A673 (cell line): ENCODE data around the gene SST. TPM values are rescaled to one million over a fixed set of nuclear protein-coding genes. Genes with fewer than 3 reads are reported as not detected.

ENCODE experiments used
- BruUV-seq: library from RNA; stranded (reverse); fragments of 400-500 nt; replicated peaks from 2 replicates; lab custom pipeline; 2021; lab: Mats Ljungman, UMichigan
- CTCF ChIA-PET: fragments of 300-600 bp; sonication (Branson Sonifier 250); formaldehyde crosslinking; loops from one replicate; lab custom pipeline; 2022; ENCODE audit warnings: antibody characterized with exemption; lab: Charles Lee
- POLR2A ChIA-PET: fragments of 300-600 bp; sonication (Branson Sonifier 250); formaldehyde crosslinking; loops from one replicate; lab custom pipeline; 2022; ENCODE audit warnings: antibody characterized with exemption; ENCODE audit not compliant: low non-redundant PET; lab: Charles Lee
- DNase-seq: peaks from one replicate; pipeline ENCODE4 v3.0.0-alpha.2; 2015; ENCODE audit warnings: low spot score
- H3K27ac ChIP-seq: fragments of 200-600 bp; sonication (generic); 2 replicates; pipeline ENCODE4 v1.5.1; 2016; ENCODE audit warnings: mixed run types, low read depth, mild to moderate bottlenecking, mixed read lengths, antibody characterized with exemption, low read length; ENCODE audit not compliant: poor library complexity, severe bottlenecking
- H3K27me3 ChIP-seq: fragments of 200-600 bp; sonication (generic); replicated peaks from 2 replicates; pipeline ENCODE4 v1.6.1; 2017; ENCODE audit warnings: mixed run types, low read depth, mild to moderate bottlenecking, mixed read lengths, antibody characterized with exemption, low read length; ENCODE audit not compliant: insufficient read depth, poor library complexity
- H3K36me3 ChIP-seq: fragments of 200-600 bp; sonication (generic); 2 replicates; pipeline ENCODE4 v1.6.1; 2016; ENCODE audit warnings: mixed run types, mild to moderate bottlenecking, mixed read lengths, antibody characterized with exemption, low read length; ENCODE audit not compliant: insufficient read depth, poor library complexity, severe bottlenecking
- H3K4me1 ChIP-seq: fragments of 200-600 bp; sonication (generic); 2 replicates; pipeline ENCODE4 v1.6.1; 2017; ENCODE audit warnings: mixed run types, mild to moderate bottlenecking, mixed read lengths, antibody characterized with exemption, low read length; ENCODE audit not compliant: insufficient read depth, poor library complexity, severe bottlenecking
- H3K4me3 ChIP-seq: fragments of 200-600 bp; sonication (generic); 2 replicates; pipeline ENCODE4 v1.5.1; 2016; ENCODE audit warnings: low read depth, mixed run types, mild to moderate bottlenecking, mixed read lengths, low read length; ENCODE audit not compliant: poor library complexity, severe bottlenecking
- H3K9me3 ChIP-seq: fragments of 200-600 bp; sonication (generic); 2 replicates; pipeline ENCODE4 v1.6.1; 2016; ENCODE audit warnings: mixed run types, low read depth, mild to moderate bottlenecking, mixed read lengths, antibody characterized with exemption, low read length; ENCODE audit not compliant: poor library complexity, severe bottlenecking
- CTCF ChIP-seq: fragments of 300-800, 200-600 bp; sonication (generic); conservative IDR thresholded peaks from 2 replicates; pipeline ENCODE4 v1.5.1; 2017; ENCODE audit warnings: low read depth, mild to moderate bottlenecking, antibody characterized with exemption, low read length, moderate library complexity, mixed read lengths
- EZH2 ChIP-seq: fragments of 200-600 bp; sonication (generic); IDR thresholded peaks from 2 replicates; pipeline ENCODE4 v1.6.1; 2017; ENCODE audit warnings: borderline replicate concordance, low read depth, mild to moderate bottlenecking, mixed read lengths, antibody characterized with exemption, low read length; ENCODE audit not compliant: poor library complexity, severe bottlenecking
- intact Hi-C: fragments of 100-400 bp; cut with micrococcal nuclease; formaldehyde crosslinking; loops from one replicate; pipeline ENCODE4 v1.10.0; 2022; ENCODE audit not compliant: unreplicated experiment
- total RNA-seq: library from RNA; stranded (reverse); gene quantifications from 2 replicates; pipeline ENCODE4 v1.2.3, GENCODE V29; 2021

SST gene
- total RNA-seq, 1 experiment from 2014 or later = not detected

GRCh38 chr3:187662848-187663409, 7.3 kb downstream of the SST start:
- Histone ChIP-seq H3K9me3 (no peaks in the 10 kb centered on the region), H3K36me3 (no peaks in the 10 kb centered on the region), H3K4me3 (no peak overlapping the region), H3K27ac (no peak overlapping the region), H3K27me3 (peaks cover 52% of the 10 kb centered on the region), H3K4me1 (no peaks in the 10 kb centered on the region)
- TF ChIP-seq EZH2 (no peak), CTCF (no peak)
- no peak for DNase-seq
- no TSS peak for BruUV-seq
- intact Hi-C loops = no loop called here
- ChIA-PET CTCF (no interaction called here), POLR2A (no interaction called here)

GRCh38 chr3:187661267-187661666, 8.9 kb downstream of the SST start:
- peaks cover 41% of the 10 kb centered on the region for H3K27me3 ChIP-seq
- no peak overlapping the region for H3K4me3 ChIP-seq
- H3K27ac ChIP-seq = no peak overlapping the region
- H3K4me1 ChIP-seq = no peaks in the 10 kb centered on the region
- intact Hi-C loops = no loop called here
- CTCF ChIA-PET = no interaction called here
- H3K9me3 ChIP-seq = no peaks in the 10 kb centered on the region
- POLR2A ChIA-PET = no interaction called here
- no peak for TF ChIP-seq CTCF
- H3K36me3 ChIP-seq = no peaks in the 10 kb centered on the region
- BruUV-seq = no TSS peak
- DNase-seq = no peak

GRCh38 chr3:187651282-187651681, 18.9 kb downstream of the SST start:
- Histone ChIP-seq H3K27me3 (peaks cover 32% of the 10 kb centered on the region), H3K4me1 (no peaks in the 10 kb centered on the region), H3K36me3 (no peaks in the 10 kb centered on the region), H3K27ac (no peak overlapping the region), H3K9me3 (no peaks in the 10 kb centered on the region), H3K4me3 (no peak overlapping the region)
- TF ChIP-seq EZH2 = no peak
- DNase-seq = no peak
- intact Hi-C loops = no loop called here
- BruUV-seq = no TSS peak
- POLR2A ChIA-PET = no interaction called here
- CTCF ChIA-PET = no interaction called here

- peaks cover 23% of the 10 kb centered on the region for H3K27me3 ChIP-seq
- ChIA-PET POLR2A (no interaction called here), CTCF (no interaction called here)
- H3K4me1 ChIP-seq = no peaks in the 10 kb centered on the region
- H3K36me3 ChIP-seq = no peaks in the 10 kb centered on the region
- H3K27ac ChIP-seq = no peak overlapping the region
- BruUV-seq = no TSS peak
- intact Hi-C loops = no loop called here
- no peak for DNase-seq
- H3K4me3 ChIP-seq = no peak overlapping the region
- H3K9me3 ChIP-seq = no peaks in the 10 kb centered on the region
- TF ChIP-seq CTCF (no peak), EZH2 (no peak)
Measured at GRCh38 chr3:187648177-187648576, 22.0 kb downstream of the SST start.
